ENCODE results near the gene CACNA2D4. TPM values are rescaled to one million over a fixed set of nuclear protein-coding genes. Genes with fewer than 3 reads are reported as not detected.

CACNA2D4 gene
- total and polyA plus RNA-seq, 8 donors = 1.5 to 6.5 (median 1.9) TPM

GRCh38 chr12:1890810-1891209 is 27.6 kb downstream of the CACNA2D4 start:
- no peak for TF ChIP-seq CTCF (IDR thresholded peaks at IDR 0.05)
- ATAC-seq (no peak), DNase-seq (no peak)
- Histone ChIP-seq H3K9me3 (peaks cover 0 to 15% of the 10 kb centered on the region in 2 donors), H3K27ac (no peak overlapping the region), H3K27me3 (peaks cover 0 to 5% of the 10 kb centered on the region in 2 donors), H3K36me3 (no peaks in the 10 kb centered on the region), H3K4me1 (no peaks in the 10 kb centered on the region), H3K4me3 (no peak overlapping the region)
- intact Hi-C loops (cut with DNase I) = no loop called here

- ATAC-seq (no peak), DNase-seq (no peak)
- peaks cover 0 to 15% of the 10 kb centered on the region in 2 donors for H3K9me3 ChIP-seq
- no peak for TF ChIP-seq CTCF (IDR thresholded peaks at IDR 0.05)
- no peak overlapping the region for H3K4me3 ChIP-seq
- no peak overlapping the region for H3K27ac ChIP-seq
- H3K4me1 ChIP-seq = no peaks in the 10 kb centered on the region
- peaks cover 0 to 5% of the 10 kb centered on the region in 2 donors for H3K27me3 ChIP-seq
- H3K36me3 ChIP-seq = no peaks in the 10 kb centered on the region
- intact Hi-C loops (cut with DNase I) = no loop called here
Measured at GRCh38 chr12:1890119-1890703, 28.2 kb downstream of the CACNA2D4 start.

GRCh38 chr12:1888923-1889322 is 29.5 kb downstream of the CACNA2D4 start:
- intact Hi-C loops (cut with DNase I) = no loop called here
- Histone ChIP-seq H3K27me3 (peaks cover 0 to 5% of the 10 kb centered on the region in 2 donors), H3K9me3 (peaks cover 0 to 15% of the 10 kb centered on the region in 2 donors), H3K27ac (no peak overlapping the region), H3K4me3 (no peak overlapping the region), H3K36me3 (no peaks in the 10 kb centered on the region), H3K4me1 (no peaks in the 10 kb centered on the region)
- ATAC-seq (no peak), DNase-seq (no peak)
- no peak for TF ChIP-seq CTCF (IDR thresholded peaks at IDR 0.05)

GRCh38 chr12:1886396-1887008 is 31.9 kb downstream of the CACNA2D4 start:
- no peak overlapping the region for H3K4me3 ChIP-seq
- H3K4me1 ChIP-seq = no peaks in the 10 kb centered on the region
- no peak for ATAC-seq
- no peak for DNase-seq
- H3K36me3 ChIP-seq = no peaks in the 10 kb centered on the region
- H3K27ac ChIP-seq = no peak overlapping the region
- H3K9me3 ChIP-seq = no peaks in the 10 kb centered on the region
- no peak for TF ChIP-seq CTCF (IDR thresholded peaks at IDR 0.05)
- intact Hi-C loops (cut with DNase I) = no loop called here
- peaks cover 0 to 13% of the 10 kb centered on the region in 2 donors for H3K27me3 ChIP-seq

- intact Hi-C loops (cut with DNase I) = no loop called here
- H3K27me3 ChIP-seq = peaks cover 0 to 13% of the 10 kb centered on the region in 2 donors
- no peak for TF ChIP-seq CTCF (IDR thresholded peaks at IDR 0.05)
- no peak for DNase-seq
- no peaks in the 10 kb centered on the region for H3K4me1 ChIP-seq
- H3K9me3 ChIP-seq = no peaks in the 10 kb centered on the region
- no peak overlapping the region for H3K27ac ChIP-seq
- H3K36me3 ChIP-seq = no peaks in the 10 kb centered on the region
- H3K4me3 ChIP-seq = no peak overlapping the region
- no peak for ATAC-seq
Measured at GRCh38 chr12:1885599-1886245, 32.7 kb downstream of the CACNA2D4 start.
